ENCODE data around the gene CBX1.

DNA sequence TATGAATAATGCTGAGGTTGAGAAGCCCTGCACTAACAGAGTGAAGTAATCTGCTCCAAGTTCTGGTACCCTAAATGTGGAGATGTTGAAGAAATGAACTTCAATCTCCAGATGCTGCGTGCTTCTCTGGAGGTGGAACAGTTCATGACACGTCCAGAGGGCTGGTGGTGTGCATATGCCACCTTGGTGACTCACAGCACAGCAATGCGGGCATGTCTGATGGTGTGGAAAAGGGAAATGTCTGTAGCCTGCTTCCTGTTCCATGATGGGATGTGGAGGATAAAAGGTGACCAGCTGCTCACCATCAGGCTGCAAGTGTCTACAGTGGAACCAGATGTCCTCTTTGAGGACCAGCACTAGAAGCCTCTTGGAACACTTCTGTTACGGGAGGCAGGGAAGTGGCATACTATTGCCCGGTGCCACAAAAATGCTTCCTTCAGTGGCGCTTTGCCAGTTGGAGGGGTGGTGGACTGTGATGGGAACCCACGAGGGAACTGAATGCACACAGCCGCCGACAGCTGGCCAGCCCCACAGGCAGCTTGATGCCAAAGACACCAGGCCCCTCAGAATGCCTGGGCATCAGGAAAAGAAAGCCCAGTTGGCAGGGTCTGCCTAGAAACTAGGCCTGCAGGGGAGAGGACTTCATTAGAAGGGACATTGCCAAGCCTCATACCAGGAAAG lies 26.2 kb upstream of the CBX1 start:
- TF ChIP-seq, protein P1, sequence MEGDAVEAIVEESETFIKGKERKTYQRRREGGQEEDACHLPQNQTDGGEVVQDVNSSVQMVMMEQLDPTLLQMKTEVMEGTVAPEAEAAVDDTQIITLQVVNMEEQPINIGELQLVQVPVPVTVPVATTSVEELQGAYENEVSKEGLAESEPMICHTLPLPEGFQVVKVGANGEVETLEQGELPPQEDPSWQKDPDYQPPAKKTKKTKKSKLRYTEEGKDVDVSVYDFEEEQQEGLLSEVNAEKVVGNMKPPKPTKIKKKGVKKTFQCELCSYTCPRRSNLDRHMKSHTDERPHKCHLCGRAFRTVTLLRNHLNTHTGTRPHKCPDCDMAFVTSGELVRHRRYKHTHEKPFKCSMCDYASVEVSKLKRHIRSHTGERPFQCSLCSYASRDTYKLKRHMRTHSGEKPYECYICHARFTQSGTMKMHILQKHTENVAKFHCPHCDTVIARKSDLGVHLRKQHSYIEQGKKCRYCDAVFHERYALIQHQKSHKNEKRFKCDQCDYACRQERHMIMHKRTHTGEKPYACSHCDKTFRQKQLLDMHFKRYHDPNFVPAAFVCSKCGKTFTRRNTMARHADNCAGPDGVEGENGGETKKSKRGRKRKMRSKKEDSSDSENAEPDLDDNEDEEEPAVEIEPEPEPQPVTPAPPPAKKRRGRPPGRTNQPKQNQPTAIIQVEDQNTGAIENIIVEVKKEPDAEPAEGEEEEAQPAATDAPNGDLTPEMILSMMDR (IDR thresholded peaks at IDR 0.05) = no peak
- no peak for TF ChIP-seq POLR2A (IDR thresholded peaks at IDR 0.05)

Measured in vagina (tissue), 2 donors.